OCI-LY7 (cell line): ENCODE results near the gene LONP1. TPM values are rescaled to one million over a fixed set of nuclear protein-coding genes. Genes with fewer than 3 reads are reported as not detected.

Source experiments
- BruUV-seq: library from RNA; stranded (reverse); fragments of 400-500 nt; replicated peaks from 2 replicates; lab custom pipeline; 2021; lab: Mats Ljungman, UMichigan
- CTCF ChIA-PET: fragments of 300-600 bp; sonication (Branson Sonifier 250); formaldehyde crosslinking; loops from one replicate; lab custom pipeline; 2022; ENCODE audit warnings: antibody characterized with exemption; ENCODE audit not compliant: unreplicated experiment; lab: Charles Lee
- POLR2A ChIA-PET: fragments of 300-600 bp; sonication (Branson Sonifier 250); formaldehyde crosslinking; loops from one replicate; lab custom pipeline; 2022; ENCODE audit warnings: antibody characterized with exemption; lab: Charles Lee
- DNase-seq: peaks from one replicate; pipeline ENCODE4 v3.0.0-alpha.2; 2015; ENCODE audit warnings: low spot score
- H2AFZ ChIP-seq: fragments of 200-600 bp; sonication (generic), shearing (Covaris generic); 2 replicates; pipeline ENCODE4 v1.6.1; 2014; ENCODE audit warnings: mild to moderate bottlenecking, antibody characterized with exemption, low read length, moderate library complexity
- H3K27ac ChIP-seq: fragments of 200-600 bp; sonication (generic); 2 replicates; pipeline ENCODE4 v1.5.1; 2014; ENCODE audit warnings: mixed run types, low read depth, mild to moderate bottlenecking, moderate library complexity, low read length, inconsistent platforms; ENCODE audit not compliant: poor library complexity, severe bottlenecking
- H3K36me3 ChIP-seq: fragments of 200-600 bp; sonication (generic); 2 replicates; pipeline ENCODE4 v1.6.1; 2014; ENCODE audit warnings: mild to moderate bottlenecking, antibody characterized with exemption, low read length, moderate library complexity, mixed read lengths; ENCODE audit not compliant: insufficient read depth
- H3K4me1 ChIP-seq: fragments of 200-600 bp; sonication (generic); 2 replicates; pipeline ENCODE4 v1.5.1; 2014; ENCODE audit warnings: mild to moderate bottlenecking, low read length; ENCODE audit not compliant: insufficient read depth, poor library complexity, severe bottlenecking
- H3K4me2 ChIP-seq: fragments of 200-600 bp; sonication (generic); 2 replicates; pipeline ENCODE4 v1.6.1; 2014; ENCODE audit warnings: mild to moderate bottlenecking, low read length
- H3K4me3 ChIP-seq: fragments of 200-600 bp; sonication (generic); 2 replicates; pipeline ENCODE4 v1.5.1; 2014; ENCODE audit warnings: mild to moderate bottlenecking, low read depth, low read length; ENCODE audit not compliant: poor library complexity, severe bottlenecking
- H3K79me2 ChIP-seq: fragments of 200-600 bp; sonication (generic); 2 replicates; pipeline ENCODE4 v1.6.1; 2016; ENCODE audit warnings: low read depth, mild to moderate bottlenecking, low read length, moderate library complexity, mixed read lengths; ENCODE audit not compliant: insufficient read depth
- H3K9me2 ChIP-seq: fragments of 200-600 bp; sonication (generic); 2 replicates; pipeline ENCODE4 v1.6.1; 2016; ENCODE audit warnings: mild to moderate bottlenecking, low read length, mixed read lengths; ENCODE audit not compliant: insufficient read depth
- H3K9me3 ChIP-seq: fragments of 200-600 bp; sonication (generic); 2 replicates; pipeline ENCODE4 v1.6.1; 2014; ENCODE audit warnings: mild to moderate bottlenecking, mixed run types, low read length, mixed read lengths
- H4K20me1 ChIP-seq: fragments of 200-600 bp; sonication (generic); 2 replicates; pipeline ENCODE4 v1.6.1; 2014; ENCODE audit warnings: mild to moderate bottlenecking, antibody characterized with exemption, low read length, moderate library complexity, mixed read lengths; ENCODE audit not compliant: insufficient read depth
- EZH2phosphoT487 ChIP-seq: fragments of 200-600 bp; sonication (generic); IDR thresholded peaks from 2 replicates; pipeline ENCODE4 v1.6.1; 2018; ENCODE audit warnings: low read depth, borderline replicate concordance, mild to moderate bottlenecking, mixed run types, antibody characterized with exemption, low read length, moderate library complexity, mixed read lengths
- intact Hi-C: fragments of 100-400 bp; cut with micrococcal nuclease; formaldehyde crosslinking; loops from one replicate; pipeline ENCODE4 v1.10.0; 2022; ENCODE audit not compliant: unreplicated experiment
- total RNA-seq, 2 experiments: library from RNA; depleted of rRNA in 1 of 2; stranded (reverse); fragments of >200 nt in 1 of 2; shearing (Covaris generic) in 1 of 2; gene quantifications; 2 replicates each; pipeline ENCODE4 v1.2.3, GENCODE V29; 2014 to 2022
- TF ChIP-seq, protein P1 (sequence below): fragments of 200-600 bp; sonication (generic); conservative IDR thresholded peaks from 2 replicates; pipeline ENCODE4 v1.5.1; 2014; ENCODE audit warnings: mild to moderate bottlenecking, antibody characterized with exemption, low read length, moderate library complexity, mixed read lengths

Gene LONP1
- total RNA-seq, 2 experiments from 2014 or later = 170 to 280 TPM

DNA sequence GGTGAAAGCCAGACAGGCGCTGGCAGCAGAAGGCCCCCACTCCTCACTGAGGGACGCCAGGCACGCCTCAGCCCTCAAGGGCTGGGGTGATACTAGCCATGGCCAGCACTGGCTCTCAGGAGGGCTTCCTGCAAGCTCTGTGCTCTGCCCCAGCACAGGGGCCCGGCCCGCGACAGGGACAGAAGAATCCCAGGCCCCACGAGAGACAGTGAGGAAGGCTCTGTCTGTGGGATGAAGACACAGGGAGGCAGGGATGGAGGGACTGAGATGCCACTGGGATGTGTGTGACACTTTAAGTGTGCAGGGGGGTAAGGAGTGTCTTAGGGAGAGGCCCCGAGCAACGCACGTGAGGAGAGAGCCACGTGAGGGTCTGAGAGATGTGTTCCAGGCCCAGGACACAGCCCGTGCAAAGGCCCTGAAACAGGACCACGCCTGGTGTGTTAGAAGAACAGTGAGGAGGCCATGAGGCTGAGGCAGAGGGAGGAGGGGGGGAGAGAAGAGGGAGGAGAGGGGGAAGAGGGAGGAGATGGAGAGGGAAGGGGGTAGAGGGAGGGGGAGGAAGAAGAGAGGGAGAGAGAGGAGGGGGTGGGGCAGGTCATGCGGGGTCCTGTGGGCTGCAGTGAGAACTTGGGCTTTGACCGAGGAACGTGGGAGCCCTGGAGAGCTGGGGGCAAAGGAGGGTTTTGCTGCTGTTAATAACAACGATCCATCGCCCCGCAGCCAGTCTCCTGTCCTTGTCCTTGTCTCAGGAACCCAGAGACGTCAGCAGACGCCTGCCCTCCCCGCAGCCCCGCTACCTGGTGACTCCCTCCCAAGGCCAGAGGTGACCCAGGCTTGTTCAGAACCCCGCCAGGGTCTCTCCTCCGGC lies 22.7 kb downstream of the LONP1 start:
- Histone ChIP-seq H3K4me1 (peaks cover 11% of the 10 kb centered on the region), H2AFZ (no peak overlapping the region), H3K27ac (no peak overlapping the region), H4K20me1 (no peaks in the 10 kb centered on the region), H3K9me3 (no peaks in the 10 kb centered on the region), H3K36me3 (peaks cover 96% of the 10 kb centered on the region), H3K79me2 (peaks cover 15% of the 10 kb centered on the region; the same call in 1 of the 2 replicates), H3K4me3 (no peak overlapping the region), H3K9me2 (no peaks in the 10 kb centered on the region), H3K4me2 (no peak overlapping the region)
- ChIA-PET POLR2A (no interaction called here), CTCF (no interaction called here)
- TF ChIP-seq, protein P1, sequence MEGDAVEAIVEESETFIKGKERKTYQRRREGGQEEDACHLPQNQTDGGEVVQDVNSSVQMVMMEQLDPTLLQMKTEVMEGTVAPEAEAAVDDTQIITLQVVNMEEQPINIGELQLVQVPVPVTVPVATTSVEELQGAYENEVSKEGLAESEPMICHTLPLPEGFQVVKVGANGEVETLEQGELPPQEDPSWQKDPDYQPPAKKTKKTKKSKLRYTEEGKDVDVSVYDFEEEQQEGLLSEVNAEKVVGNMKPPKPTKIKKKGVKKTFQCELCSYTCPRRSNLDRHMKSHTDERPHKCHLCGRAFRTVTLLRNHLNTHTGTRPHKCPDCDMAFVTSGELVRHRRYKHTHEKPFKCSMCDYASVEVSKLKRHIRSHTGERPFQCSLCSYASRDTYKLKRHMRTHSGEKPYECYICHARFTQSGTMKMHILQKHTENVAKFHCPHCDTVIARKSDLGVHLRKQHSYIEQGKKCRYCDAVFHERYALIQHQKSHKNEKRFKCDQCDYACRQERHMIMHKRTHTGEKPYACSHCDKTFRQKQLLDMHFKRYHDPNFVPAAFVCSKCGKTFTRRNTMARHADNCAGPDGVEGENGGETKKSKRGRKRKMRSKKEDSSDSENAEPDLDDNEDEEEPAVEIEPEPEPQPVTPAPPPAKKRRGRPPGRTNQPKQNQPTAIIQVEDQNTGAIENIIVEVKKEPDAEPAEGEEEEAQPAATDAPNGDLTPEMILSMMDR = no peak
- TF ChIP-seq EZH2phosphoT487 = no peak
- BruUV-seq = no TSS peak
- intact Hi-C loops = no loop called here
- DNase-seq = no peak

DNA sequence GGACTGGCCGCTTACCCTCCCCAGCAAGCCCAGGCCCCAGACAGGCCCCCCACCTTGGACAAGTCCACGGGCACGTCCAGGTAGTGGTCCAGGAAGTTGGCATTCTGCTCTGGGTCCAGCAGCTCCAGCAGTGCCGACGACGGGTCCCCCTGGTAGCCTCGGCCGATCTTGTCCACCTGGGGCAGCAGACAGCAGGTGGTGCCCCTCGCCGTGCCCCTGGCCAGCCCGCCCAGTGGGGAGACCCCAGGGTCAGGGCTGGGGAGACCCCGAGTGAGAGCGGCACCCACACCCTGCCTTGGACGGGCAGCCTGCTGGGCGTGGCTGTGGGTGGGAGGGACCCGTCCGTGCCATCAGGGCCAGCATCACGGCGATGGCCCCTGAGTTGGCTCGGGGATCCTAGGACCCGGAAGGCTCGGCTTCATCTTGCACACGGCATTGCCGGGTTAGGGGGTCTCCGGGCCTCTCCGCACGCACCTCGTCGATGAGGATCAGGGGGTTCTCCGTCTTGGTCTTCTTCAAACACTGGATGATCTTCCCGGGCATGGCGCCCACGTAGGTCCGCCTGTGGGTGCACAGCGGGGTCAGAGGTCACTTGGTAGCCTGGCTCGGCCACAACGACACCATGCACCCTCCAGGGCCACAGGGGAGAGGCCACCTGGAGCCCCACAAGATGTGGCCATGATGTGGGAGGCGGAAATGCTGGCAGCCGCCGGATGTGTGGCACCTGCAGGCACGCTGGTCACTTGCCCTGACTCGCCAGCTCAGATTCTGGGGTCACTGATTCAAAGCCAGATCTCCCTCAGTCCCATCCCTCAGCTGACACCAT lies 23.5 kb downstream of the LONP1 start:
- Histone ChIP-seq H4K20me1 (no peaks in the 10 kb centered on the region), H3K4me3 (no peak overlapping the region), H3K36me3 (peaks cover 98% of the 10 kb centered on the region), H3K4me2 (no peak overlapping the region), H3K27ac (no peak overlapping the region), H3K79me2 (peaks cover 23% of the 10 kb centered on the region), H2AFZ (no peak overlapping the region), H3K9me2 (no peaks in the 10 kb centered on the region), H3K9me3 (no peaks in the 10 kb centered on the region), H3K4me1 (peaks cover 13% of the 10 kb centered on the region)
- POLR2A ChIA-PET = no interaction called here
- DNase-seq = no peak
- BruUV-seq = no TSS peak
- TF ChIP-seq, protein P1 = no peak
- no peak for TF ChIP-seq EZH2phosphoT487
- CTCF ChIA-PET = no interaction called here
- intact Hi-C loops = no loop called here
